ENCODE results near the gene PAPLN. TPM values are rescaled to one million over a fixed set of nuclear protein-coding genes. Genes with fewer than 3 reads are reported as not detected.

PAPLN gene
- total and polyA plus RNA-seq, 2 of the 8 experiments (the other 6 are each of a cell fraction or from before 2014, with no cell fraction given), result 14.8 to 25.6 TPM

- H4K5ac ChIP-seq (ENCODE audit: insufficient read length, low read depth, low read length), result no peak overlapping the region
- FAIRE-seq, result no peak
- H3K79me2 ChIP-seq (ENCODE audit: control insufficient read depth in 1 of 2, insufficient read depth in 2 of 2, low read length in 2 of 2), result peaks cover 0 to 7% of the 10 kb centered on the region in 2 experiments; a peak in 2 of 4 replicates
- ChIA-PET POLR2A (ENCODE audit: partially characterized antibody) (interaction anchor here (0.6 to 1.4 kb wide), 7 partner anchors 10 to 85 kb away, joined by 3 to 4 read pairs (median 3); no protein-coding TSS in a partner anchor), CTCF (ENCODE audit: partially characterized antibody) (interaction anchor here (0.6 to 1.6 kb wide), 3 partner anchors 14 to 227 kb away, joined by 3 read pairs; no protein-coding TSS in a partner anchor)
- no peak overlapping the region for H2AK5ac ChIP-seq (ENCODE audit: low read depth, low read length)
- H3K18ac ChIP-seq (ENCODE audit: extremely low read depth, low read length), result peak overlapping the region; percentile 71
- H2BK20ac ChIP-seq (ENCODE audit: low read length), result no peak overlapping the region
- H3K4me2 ChIP-seq (ENCODE audit: insufficient read depth in 1 of 2, low read depth in 2 of 2, low read length in 2 of 2), result peak overlapping the region; percentile 61 to 76
- H3K4me3 ChIP-seq (ENCODE audit: extremely low read depth in 1 of 4, insufficient read depth in 2 of 4, low read depth in 3 of 4, low read length in 4 of 4), result peak overlapping the region; percentile 44 to 58 (median 50)
- H4K91ac ChIP-seq (replicated peaks; ENCODE audit: insufficient read length, low read length), result no peak overlapping the region
- H3K9ac ChIP-seq (replicated peaks in 1 of 4; ENCODE audit: extremely low read depth in 1 of 4, low read depth in 3 of 4, low read length in 3 of 4), result no peak overlapping the region
- H3K79me1 ChIP-seq (ENCODE audit: low read depth, low read length), result peaks cover 2% of the 10 kb centered on the region; the same call in 1 of the 2 replicates
- peaks cover 0 to 3% of the 10 kb centered on the region in 2 experiments for H4K20me1 ChIP-seq (replicated peaks in 1 of 2; ENCODE audit: control insufficient read depth in 1 of 2, insufficient read depth in 2 of 2, low read length in 2 of 2)
- H4K8ac ChIP-seq (ENCODE audit: extremely low read depth, insufficient read depth, low read length), result peak overlapping the region; percentile 96
- WGBS, 2 experiments (ENCODE audit: extremely low coverage in 1 of 2, insufficient coverage in 1 of 2, insufficient read length in 1 of 2, insufficient replicate concordance in 2 of 2, low coverage in 1 of 2, low lambda C conversion rate in 2 of 2, missing lambda C conversion rate in 1 of 2), result 30% methylated on average over 59 of the region's 64 CpGs; no CpG with 5 or more reads in 1 of the 2 experiments
- H3K14ac ChIP-seq (ENCODE audit: insufficient read length), result no peak overlapping the region
- no peaks in the 10 kb centered on the region; the same call in 1 of the 2 replicates for H3K23me2 ChIP-seq (ENCODE audit: low read depth, low read length)
- H3K27me3 ChIP-seq (replicated peaks in 1 of 4; ENCODE audit: control insufficient read depth in 3 of 4, extremely low read depth in 1 of 4, insufficient read depth in 3 of 4, low read length in 3 of 4), result no peaks in the 10 kb centered on the region
- no peaks in the 10 kb centered on the region for H3K9me3 ChIP-seq (ENCODE audit: insufficient read depth in 2 of 2, low read depth in 1 of 2, low read length in 1 of 2)
- peaks cover 0 to 12% (median 6%) of the 10 kb centered on the region in 4 experiments; a peak in 4 of 7 replicates for H3K4me1 ChIP-seq (replicated peaks in 1 of 4; ENCODE audit: control insufficient read depth in 3 of 4, insufficient read depth in 4 of 4, low read length in 3 of 4)
- H3K56ac ChIP-seq (replicated peaks; ENCODE audit: insufficient read length, low read depth, low read length), result no peak overlapping the region
- no peaks in the 10 kb centered on the region for H3K36me3 ChIP-seq (ENCODE audit: control insufficient read depth in 2 of 4, insufficient read depth in 4 of 4, low read length in 3 of 4)
- no peak overlapping the region for H2BK120ac ChIP-seq (replicated peaks; ENCODE audit: low read depth, low read length)
- TF ChIP-seq CBX5 (IDR thresholded peaks at IDR 0.05; ENCODE audit: low read depth, low read length), result no peak
- TF ChIP-seq RBBP5 (IDR thresholded peaks at IDR 0.05; ENCODE audit: borderline replicate concordance, low read depth, low read length), result 0 out of 2 replicates have a peak, but pooled peaks have one; percentile 46
- 0 out of 2 replicates have a peak, but pooled peaks have one; percentile 20 for TF ChIP-seq PHF8 (conservative IDR thresholded peaks at IDR 0.05; ENCODE audit: low read depth, low read length)
- TF ChIP-seq GABPA (IDR thresholded peaks at IDR 0.05; ENCODE audit: borderline replicate concordance, insufficient read depth, low read length), result peak; percentile 41; the same call in 1 of the 2 replicates
- peak; percentile 44 for TF ChIP-seq KDM4A (IDR thresholded peaks at IDR 0.05; ENCODE audit: low read depth, low read length, severe bottlenecking)
- H2AFZ ChIP-seq (ENCODE audit: low read length), result no peak overlapping the region
- H2BK12ac ChIP-seq (ENCODE audit: low read depth, low read length), result no peak overlapping the region
- H2BK5ac ChIP-seq (ENCODE audit: low read depth, low read length), result no peak overlapping the region
- H3K23ac ChIP-seq (ENCODE audit: insufficient read length), result no peak overlapping the region
- no peak for DNase-seq (ENCODE audit: low read depth in 1 of 2, low spot score in 2 of 2)
- no peak overlapping the region for H3K4ac ChIP-seq (replicated peaks; ENCODE audit: insufficient read length, low read depth, low read length)
- H2BK15ac ChIP-seq (ENCODE audit: low read length), result no peak overlapping the region
- H3K27ac ChIP-seq (ENCODE audit: low read depth, low read length), result no peak overlapping the region
These were observed 8.4 kb downstream of the PAPLN start for GRCh38 chr14:73245480-73246325.

Data from H1 (cell line).